H9 (cell line): ENCODE results near the gene FAM210A. TPM values are rescaled to one million over a fixed set of nuclear protein-coding genes. Genes with fewer than 3 reads are reported as not detected.

Experiments
- DNase-seq: peaks from one replicate; pipeline ENCODE4 v3.0.0-alpha.2; 2017
- H2AFZ ChIP-seq: one replicate; pipeline ENCODE4 v1.6.1; 2013; ENCODE audit warnings: mild to moderate bottlenecking, low read length, control low read depth, moderate library complexity
- H2AK5ac ChIP-seq: 2 replicates; pipeline ENCODE4 v1.6.1; 2013; ENCODE audit warnings: low read length, control low read depth, mixed read lengths; ENCODE audit not compliant: insufficient read length
- H2BK120ac ChIP-seq: one replicate; pipeline ENCODE4 v1.6.1; 2013; ENCODE audit warnings: low read depth, mild to moderate bottlenecking, low read length, control low read depth, inconsistent platforms; ENCODE audit not compliant: poor library complexity, severe bottlenecking
- H2BK12ac ChIP-seq: 2 replicates; pipeline ENCODE4 v1.6.1; 2013; ENCODE audit warnings: low read length, control low read depth, mixed read lengths, low read depth; ENCODE audit not compliant: insufficient read length
- H2BK15ac ChIP-seq: 2 replicates; pipeline ENCODE4 v1.6.1; 2013; ENCODE audit warnings: low read depth, low read length, control low read depth
- H2BK20ac ChIP-seq: one replicate; pipeline ENCODE4 v1.6.1; 2013; ENCODE audit warnings: low read depth, mild to moderate bottlenecking, low read length, control low read depth, inconsistent platforms; ENCODE audit not compliant: poor library complexity, severe bottlenecking
- H2BK5ac ChIP-seq: 2 replicates; pipeline ENCODE4 v1.6.1; 2013; ENCODE audit warnings: low read length, control low read depth, mixed read lengths; ENCODE audit not compliant: insufficient read length
- H3K14ac ChIP-seq: 2 replicates; pipeline ENCODE4 v1.6.1; 2013; ENCODE audit warnings: low read length, control low read depth; ENCODE audit not compliant: insufficient read depth
- H3K18ac ChIP-seq: 2 replicates; pipeline ENCODE4 v1.6.1; 2013; ENCODE audit warnings: low read depth, mild to moderate bottlenecking, mixed read lengths, low read length, control low read depth; ENCODE audit not compliant: insufficient read length
- H3K23ac ChIP-seq: 2 replicates; pipeline ENCODE4 v1.6.1; 2013; ENCODE audit warnings: low read length, control low read depth, mixed read lengths, low read depth; ENCODE audit not compliant: insufficient read length
- H3K23me2 ChIP-seq: 2 replicates; pipeline ENCODE4 v1.6.1; 2013; ENCODE audit warnings: low read depth, mild to moderate bottlenecking, mixed read lengths, low read length, control low read depth; ENCODE audit not compliant: insufficient read length, poor library complexity, severe bottlenecking
- H3K27ac ChIP-seq: 2 replicates; pipeline ENCODE4 v1.5.1; 2013; ENCODE audit warnings: low read length, control low read depth, mixed read lengths, low read depth; ENCODE audit not compliant: insufficient read length
- H3K27me3 ChIP-seq: 2 replicates; pipeline ENCODE4 v1.6.1; 2013; ENCODE audit warnings: low read length, control low read depth, inconsistent platforms; ENCODE audit not compliant: insufficient read depth
- H3K4ac ChIP-seq: 2 replicates; pipeline ENCODE4 v1.6.1; 2013; ENCODE audit warnings: low read depth, mild to moderate bottlenecking, control low read depth, inconsistent platforms, low read length, moderate library complexity
- H3K4me1 ChIP-seq: 2 replicates; pipeline ENCODE4 v1.6.1; 2013; ENCODE audit warnings: low read length, control low read depth, inconsistent platforms; ENCODE audit not compliant: insufficient read depth
- H3K4me2 ChIP-seq: 2 replicates; pipeline ENCODE4 v1.6.1; 2013; ENCODE audit warnings: low read length, control low read depth, mixed read lengths; ENCODE audit not compliant: insufficient read length, insufficient read depth
- H3K56ac ChIP-seq: 2 replicates; pipeline ENCODE4 v1.6.1; 2013; ENCODE audit warnings: low read depth, mild to moderate bottlenecking, mixed read lengths, low read length, control low read depth; ENCODE audit not compliant: insufficient read length
- H3K79me1 ChIP-seq: 2 replicates; pipeline ENCODE4 v1.6.1; 2013; ENCODE audit warnings: low read depth, mild to moderate bottlenecking, moderate library complexity, low read length, control low read depth, inconsistent platforms; ENCODE audit not compliant: insufficient read depth, poor library complexity, severe bottlenecking
- H3K79me2 ChIP-seq: 2 replicates; pipeline ENCODE4 v1.6.1; 2013; ENCODE audit warnings: low read length, control low read depth, inconsistent platforms; ENCODE audit not compliant: insufficient read depth
- H3K9ac ChIP-seq: 2 replicates; pipeline ENCODE4 v1.6.1; 2013; ENCODE audit warnings: low read length, control low read depth, mixed read lengths; ENCODE audit not compliant: insufficient read length; ENCODE audit errors: extremely low read depth
- H3K9me3 ChIP-seq: one replicate; pipeline ENCODE4 v1.6.1; 2013; ENCODE audit warnings: low read depth, low read length, inconsistent platforms; ENCODE audit not compliant: control insufficient read depth
- H3T11ph ChIP-seq: one replicate; pipeline ENCODE4 v1.6.1; 2013; ENCODE audit warnings: mild to moderate bottlenecking, low read length, control low read depth, inconsistent platforms
- H4K20me1 ChIP-seq: one replicate; pipeline ENCODE4 v1.6.1; 2013; ENCODE audit not compliant: control insufficient read depth, insufficient read length, insufficient read depth
- H4K5ac ChIP-seq: 2 replicates; pipeline ENCODE4 v1.6.1; 2013; ENCODE audit warnings: low read depth, mild to moderate bottlenecking, mixed read lengths, low read length, control low read depth; ENCODE audit not compliant: insufficient read length
- H4K8ac ChIP-seq: replicated peaks from 2 replicates; pipeline ENCODE4 v1.6.1; 2013; ENCODE audit warnings: low read length, control low read depth, mixed read lengths, low read depth; ENCODE audit not compliant: insufficient read length
- H4K91ac ChIP-seq: 2 replicates; pipeline ENCODE4 v1.6.1; 2013; ENCODE audit warnings: low read depth, mild to moderate bottlenecking, moderate library complexity, mixed read lengths, low read length, control low read depth; ENCODE audit not compliant: insufficient read length
- H3K27ac Mint-ChIP-seq, 3 experiments: 2 replicates in 2 of 3; 3 replicates in 1 of 3; pipeline ENCODE4 v1.8.0; 2020 to 2021; ENCODE audit warnings: mixed read lengths in 3 of 3, mild to moderate bottlenecking in 1 of 3, moderate library complexity in 1 of 3
- H3K27me3 Mint-ChIP-seq: 2 replicates; pipeline ENCODE4 v1.8.0; 2021; ENCODE audit warnings: low read depth, mild to moderate bottlenecking, moderate library complexity, mixed read lengths
- H3K36me3 Mint-ChIP-seq, 3 experiments: 2 replicates in 2 of 3; 3 replicates in 1 of 3; pipeline ENCODE4 v1.8.0; 2020 to 2021; ENCODE audit warnings: low read depth in 3 of 3, mixed read lengths in 3 of 3; ENCODE audit not compliant: insufficient read depth in 1 of 3
- H3K4me1 Mint-ChIP-seq, 2 experiments: 2 replicates each; pipeline ENCODE4 v1.8.0; 2020; ENCODE audit warnings: mixed read lengths in 2 of 2
- H3K4me3 Mint-ChIP-seq, 2 experiments: 2 replicates in 1 of 2; 3 replicates in 1 of 2; pipeline ENCODE4 v1.8.0; 2020 to 2021; ENCODE audit warnings: mild to moderate bottlenecking in 2 of 2, mixed read lengths in 2 of 2, moderate library complexity in 1 of 2
- H3K9me3 Mint-ChIP-seq, 2 experiments: 2 replicates in 1 of 2; 3 replicates in 1 of 2; pipeline ENCODE4 v1.8.0; 2020; ENCODE audit warnings: mild to moderate bottlenecking in 2 of 2, mixed read lengths in 2 of 2, moderate library complexity in 1 of 2
- CTCF ChIP-seq: fragments of 200-600 bp; sonication (generic); conservative IDR thresholded peaks from 3 replicates; pipeline ENCODE4 v1.8.0; 2021; ENCODE audit warnings: antibody characterized with exemption, mild to moderate bottlenecking
- WGBS: extraction: QIAGEN DNeasy Blood & Tissue Kit; methylation state at CpG from one replicate; pipeline ENCODE4 v1.1.7; 2013; ENCODE audit warnings: missing lambda C conversion rate, low lambda C conversion rate, mixed read lengths; ENCODE audit not compliant: insufficient read length; ENCODE audit errors: extremely low coverage; 5-methylcytosine and 5-hydroxymethylcytosine counted together
- total RNA-seq: library from RNA; stranded (reverse); gene quantifications from 2 replicates; pipeline ENCODE4 v1.2.1, GENCODE V29; 2021

The FAM210A gene
- total RNA-seq, 1 experiment from 2014 or later = 22.5 TPM

GRCh38 chr18:13621886-13622619 lies 104.3 kb downstream of the FAM210A start:
- Mint-ChIP-seq H3K4me3 (no peak overlapping the region), H3K9me3 (no peaks in the 10 kb centered on the region)
- no CpG with 5 or more reads among the region's 19 CpGs for WGBS

More at GRCh38 chr18:13621886-13622619, 104.3 kb downstream of the FAM210A start:
- H3K9me3 ChIP-seq = no peaks in the 10 kb centered on the region
- Mint-ChIP-seq H3K36me3 (peaks cover 0 to 2% (median 0%) of the 10 kb centered on the region in 3 experiments; a peak in 2 of 7 replicates), H3K4me1 (no peaks in the 10 kb centered on the region), H3K27me3 (no peaks in the 10 kb centered on the region; the same call in 1 of the 2 replicates), H3K27ac (peak overlapping the region in 1 of 3 experiments; percentile 82; a peak in 1 of 7 replicates)
- no peak overlapping the region for H3T11ph ChIP-seq
- H2AFZ ChIP-seq = no peak overlapping the region
- H3K4me2 ChIP-seq = no peak overlapping the region
- no peak overlapping the region for H3K56ac ChIP-seq
- H4K91ac ChIP-seq = no peak overlapping the region
- H2BK120ac ChIP-seq = no peak overlapping the region
- no peak overlapping the region for H2BK20ac ChIP-seq
- no peaks in the 10 kb centered on the region for H3K4me1 ChIP-seq
- no peak for TF ChIP-seq CTCF
- H4K8ac ChIP-seq = no peak overlapping the region
- H2BK12ac ChIP-seq = no peak overlapping the region
- H3K79me1 ChIP-seq = no peaks in the 10 kb centered on the region
- no peak overlapping the region for H3K27ac ChIP-seq
- H2BK5ac ChIP-seq = no peak overlapping the region
- H4K20me1 ChIP-seq = no peaks in the 10 kb centered on the region
- no peak overlapping the region for H3K23ac ChIP-seq
- H3K18ac ChIP-seq = no peak overlapping the region
- DNase-seq = no peak
- H2AK5ac ChIP-seq = no peak overlapping the region
- no peak overlapping the region for H4K5ac ChIP-seq
- no peaks in the 10 kb centered on the region for H3K79me2 ChIP-seq
- no peak overlapping the region for H2BK15ac ChIP-seq
- H3K27me3 ChIP-seq = no peaks in the 10 kb centered on the region
- H3K14ac ChIP-seq = no peak overlapping the region; the same call in 1 of the 2 replicates
- H3K4ac ChIP-seq = no peak overlapping the region
- H3K9ac ChIP-seq = no peak overlapping the region
- no peaks in the 10 kb centered on the region for H3K23me2 ChIP-seq
